AG20443 (cell line): ENCODE data around the gene PTRH2.
"Not testable (repeated sequence)": the region's sequence is repeated elsewhere in the genome, so short reads cannot be mapped to it uniquely, and the experiment has no call there.

ENCODE experiments used
- DNase-seq: peaks from one replicate; pipeline ENCODE4 v3.0.0; 2012; ENCODE audit warnings: low spot score, mixed read lengths

The PTRH2 gene

DNA sequence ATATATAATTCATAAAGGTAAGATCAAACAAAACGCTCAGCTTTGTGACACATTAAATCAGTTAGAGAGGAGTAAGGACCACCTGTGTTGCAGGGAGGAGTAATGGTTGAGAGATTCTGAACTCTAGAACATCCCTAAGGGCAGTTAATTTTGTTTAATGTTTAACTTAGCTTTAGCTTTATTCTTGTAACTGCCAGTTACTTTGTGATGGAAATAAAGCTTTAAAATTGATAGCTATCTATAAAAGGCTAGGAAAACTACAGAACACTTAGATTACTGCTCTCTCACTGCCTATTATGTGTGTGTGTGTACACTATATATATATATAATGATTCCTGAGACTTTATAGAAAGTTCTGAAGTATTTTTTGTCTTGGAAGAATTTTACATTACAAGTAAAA lies 37.8 kb downstream of the PTRH2 start:
- no peak for DNase-seq

DNA sequence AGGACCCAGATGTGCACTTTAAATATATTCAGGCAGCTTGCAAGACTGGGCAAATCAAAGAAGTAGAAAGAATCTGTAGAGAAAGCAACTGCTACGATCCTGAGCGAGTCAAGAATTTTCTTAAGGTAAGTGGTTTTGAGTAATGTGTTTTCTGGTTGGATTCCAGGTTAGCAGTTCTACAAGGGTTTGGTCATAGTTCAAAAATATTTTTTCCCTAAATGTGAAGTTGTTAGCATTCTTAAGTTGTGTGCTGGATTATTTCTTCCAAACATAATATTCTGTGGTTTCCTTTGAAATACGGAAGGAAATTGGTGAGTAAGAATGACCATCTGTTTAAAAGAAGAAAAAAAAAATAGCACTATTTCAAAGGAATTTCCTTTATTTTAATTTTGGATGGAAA lies 38.4 kb downstream of the PTRH2 start:
- DNase-seq: peak; percentile 66

DNA sequence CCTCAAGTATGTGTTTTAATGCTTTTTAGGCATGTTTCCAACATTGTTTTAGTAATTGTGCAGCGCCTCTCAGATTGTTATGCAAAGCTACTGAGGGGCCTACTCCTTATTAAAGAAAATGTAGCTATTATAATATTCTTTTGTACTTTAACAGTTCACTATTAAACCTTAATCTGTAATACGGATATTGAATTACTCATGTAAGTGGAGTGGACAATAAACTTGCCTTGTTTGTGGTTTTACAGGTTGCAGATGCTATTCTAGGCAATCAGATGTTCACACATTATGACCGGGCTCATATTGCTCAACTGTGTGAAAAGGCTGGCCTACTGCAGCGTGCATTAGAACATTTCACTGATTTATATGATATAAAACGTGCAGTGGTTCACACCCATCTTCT lies 41.0 kb downstream of the PTRH2 start:
- no peak for DNase-seq

DNA sequence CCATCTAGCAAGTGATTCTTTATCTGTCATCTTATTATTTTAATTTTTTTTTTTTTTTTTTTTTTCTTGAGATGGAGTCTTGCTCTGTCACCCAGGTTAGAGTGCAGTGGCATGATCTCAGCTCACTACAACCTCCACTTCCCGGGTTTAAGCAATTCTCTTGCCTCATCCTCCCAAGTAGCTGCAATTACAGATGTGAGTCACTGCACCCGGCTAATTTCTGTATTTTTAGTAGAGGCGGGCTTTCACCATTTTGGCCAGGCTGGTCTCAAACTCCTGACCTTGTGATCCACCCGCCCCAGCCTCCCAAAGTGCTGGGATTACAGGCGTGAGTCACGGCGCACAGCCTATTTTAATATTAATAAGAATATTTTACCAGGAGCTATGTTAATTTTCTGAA lies 50.6 kb downstream of the PTRH2 start:
- DNase-seq: not testable (repeated sequence)

DNA sequence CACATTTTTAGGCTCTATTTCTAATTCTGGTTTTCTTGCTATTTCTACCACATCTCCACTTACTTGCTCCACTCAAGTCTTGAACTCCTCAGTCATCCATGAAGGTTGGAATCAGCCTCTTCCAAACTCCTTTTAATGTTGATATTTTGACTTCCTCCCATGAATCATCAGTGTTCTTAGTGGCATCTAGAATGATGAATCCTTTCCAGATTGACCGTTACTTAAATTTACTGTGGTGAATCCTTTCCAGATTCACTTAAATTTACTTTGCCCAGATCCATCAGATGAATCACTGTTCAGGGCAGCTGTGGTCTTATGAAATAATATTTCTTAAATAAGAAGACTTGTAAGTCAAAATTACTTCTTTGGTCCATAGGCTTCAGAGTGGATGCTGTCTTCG lies 55.1 kb downstream of the PTRH2 start:
- DNase-seq: peak; percentile 17

DNA sequence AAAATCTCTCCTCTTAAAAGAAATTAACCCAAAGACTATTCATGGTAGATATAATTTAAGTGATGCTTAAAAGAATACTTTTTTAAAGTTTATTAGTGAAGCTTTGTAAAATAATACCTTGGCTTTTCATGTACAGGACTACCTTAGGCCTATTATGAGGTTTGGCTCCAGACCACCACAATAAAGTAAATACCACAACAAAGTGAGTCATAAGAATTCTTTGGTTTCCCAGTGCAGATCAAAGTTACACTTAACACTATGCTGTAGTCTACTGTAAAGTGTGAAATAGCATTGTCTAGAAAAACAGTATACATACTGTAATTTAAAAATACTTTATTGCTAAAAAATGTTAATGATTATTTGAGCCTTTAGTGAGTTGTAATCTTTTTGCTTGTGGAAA lies 55.9 kb downstream of the PTRH2 start:
- no peak for DNase-seq

DNA sequence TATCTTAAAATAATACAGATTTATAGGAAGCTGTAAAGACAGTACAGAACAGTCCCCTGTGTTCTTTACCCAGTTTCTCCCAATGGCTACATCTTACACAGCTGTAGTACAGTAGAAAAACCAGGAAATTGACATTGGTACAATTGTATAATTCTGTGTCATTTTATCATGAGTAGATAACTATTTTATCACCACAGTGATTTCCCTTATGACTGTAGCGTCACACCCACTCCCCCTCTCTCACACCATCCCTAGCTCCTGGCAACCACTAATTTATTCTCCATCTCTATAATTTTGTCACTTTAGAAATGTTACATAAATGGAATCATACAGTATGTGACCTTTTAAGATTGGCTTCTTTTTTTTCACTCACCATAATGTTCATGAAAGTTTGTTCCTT lies 56.6 kb downstream of the PTRH2 start:
- no peak for DNase-seq

DNA sequence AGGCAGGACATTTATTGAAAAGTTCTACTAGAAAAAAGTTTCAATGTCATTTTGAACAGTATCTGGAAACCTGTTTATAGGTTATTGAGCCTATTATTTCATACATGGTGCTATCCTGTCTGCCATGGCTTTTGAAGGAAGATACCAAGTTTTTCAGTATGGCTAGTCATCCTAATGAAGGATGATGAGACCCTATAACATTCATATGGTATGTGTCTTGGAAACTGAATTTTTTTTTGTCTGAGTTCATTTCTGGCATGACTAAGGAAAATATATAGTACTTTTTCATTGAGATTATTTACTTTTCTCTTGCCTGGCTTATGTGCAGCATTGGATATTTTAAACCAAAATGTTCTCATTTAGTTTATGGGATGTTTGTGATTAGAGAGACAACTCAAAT lies 57.3 kb downstream of the PTRH2 start:
- DNase-seq: no peak
